ENCODE data around the gene MYLK.

- no peak for TF ChIP-seq CTCF (IDR thresholded peaks at IDR 0.05)
- TF ChIP-seq POLR2A (IDR thresholded peaks at IDR 0.05) = no peak
Observed at GRCh38 chr3:123818921-123819429, 65.2 kb downstream of the MYLK start.
